ENCODE measurements around the gene LRRC39.

LRRC39 gene

GRCh38 chr1:100146958-100147357, 31.1 kb downstream of the LRRC39 start:
- no peak for DNase-seq

GRCh38 chr1:100145116-100145515, 32.9 kb downstream of the LRRC39 start:
- no peak for DNase-seq

GRCh38 chr1:100142343-100142742, 35.7 kb downstream of the LRRC39 start:
- no peak for DNase-seq

GRCh38 chr1:100141192-100141591, 36.9 kb downstream of the LRRC39 start:
- DNase-seq, result no peak

- no peak for DNase-seq
Measured at GRCh38 chr1:100137602-100138001, 40.5 kb downstream of the LRRC39 start.

GRCh38 chr1:100134872-100135271, 43.2 kb downstream of the LRRC39 start:
- DNase-seq, result no peak

GRCh38 chr1:100132566-100133477, 45.2 kb downstream of the LRRC39 start, which contains the start of the genes SASS6 and TRMT13:
Gene SASS6, minus strand, starts transcription at chr1:100132930. Its CDS starts 116 bp downstream, at chr1:100132814.
Gene TRMT13, plus strand, starts transcription at chr1:100133163. Its CDS starts 6 bp downstream, at chr1:100133169.
- peak; percentile 94 for DNase-seq

- DNase-seq, result no peak
Measured at GRCh38 chr1:100131623-100132022, 46.4 kb downstream of the LRRC39 start.

GRCh38 chr1:100130552-100131077, 47.4 kb downstream of the LRRC39 start:
- DNase-seq, result no peak

GRCh38 chr1:100127226-100127625, 50.8 kb downstream of the LRRC39 start:
- no peak for DNase-seq

GRCh38 chr1:100122177-100122576, 55.9 kb downstream of the LRRC39 start:
- DNase-seq, result no peak

GRCh38 chr1:100115524-100115923, 62.5 kb downstream of the LRRC39 start:
- DNase-seq, result no peak

- no peak for DNase-seq
Measured at GRCh38 chr1:100109554-100110066, 68.4 kb downstream of the LRRC39 start.

- no peak for DNase-seq
Measured at GRCh38 chr1:100107696-100108095, 70.4 kb downstream of the LRRC39 start.

- no peak for DNase-seq
Measured at GRCh38 chr1:100101564-100101963, 76.5 kb downstream of the LRRC39 start.

- no peak for DNase-seq
Measured at GRCh38 chr1:100100202-100100601, 77.9 kb downstream of the LRRC39 start.
